Neuronal stem cell (in vitro differentiated cells): ENCODE data around the gene ZBTB1.

ENCODE experiments used
- DNase-seq: peaks from one replicate; pipeline ENCODE4 v3.0.0-alpha.2; 2013; ENCODE audit warnings: low spot score
- H2AFZ ChIP-seq: one replicate; pipeline ENCODE4 v1.6.1; 2013; ENCODE audit warnings: mild to moderate bottlenecking, low read length, inconsistent platforms
- H2AK5ac ChIP-seq: 2 replicates; pipeline ENCODE4 v1.6.1; 2013; ENCODE audit warnings: low read depth, mild to moderate bottlenecking, inconsistent platforms, low read length, moderate library complexity, mixed read lengths
- H2BK120ac ChIP-seq: 2 replicates; pipeline ENCODE4 v1.6.1; 2013; ENCODE audit warnings: low read depth, mild to moderate bottlenecking, inconsistent platforms, low read length, moderate library complexity, mixed read lengths
- H2BK12ac ChIP-seq: one replicate; pipeline ENCODE4 v1.6.1; 2013; ENCODE audit warnings: low read length, inconsistent platforms
- H2BK15ac ChIP-seq: 2 replicates; pipeline ENCODE4 v1.6.1; 2013; ENCODE audit warnings: mild to moderate bottlenecking, low read length, inconsistent platforms, mixed read lengths
- H2BK5ac ChIP-seq: one replicate; pipeline ENCODE4 v1.6.1; 2013; ENCODE audit warnings: inconsistent platforms, mild to moderate bottlenecking, low read length, moderate library complexity
- H3K14ac ChIP-seq: one replicate; pipeline ENCODE4 v1.6.1; 2013; ENCODE audit warnings: low read length, inconsistent platforms
- H3K18ac ChIP-seq: 2 replicates; pipeline ENCODE4 v1.6.1; 2013; ENCODE audit warnings: low read length, inconsistent platforms
- H3K23ac ChIP-seq: 2 replicates; pipeline ENCODE4 v1.6.1; 2013; ENCODE audit warnings: low read depth, mild to moderate bottlenecking, mixed read lengths, low read length, inconsistent platforms; ENCODE audit not compliant: poor library complexity
- H3K27ac ChIP-seq: replicated peaks from 3 replicates; pipeline ENCODE4 v1.5.1; 2013; ENCODE audit warnings: low read length, inconsistent platforms
- H3K27me3 ChIP-seq, 3 experiments: 2 replicates each; pipeline ENCODE4 v1.6.1; 2013; ENCODE audit warnings: low read length in 3 of 3, mild to moderate bottlenecking in 2 of 3, inconsistent platforms in 1 of 3, low read depth in 1 of 3, mixed read lengths in 1 of 3, moderate library complexity in 1 of 3; ENCODE audit not compliant: control insufficient read depth in 3 of 3, insufficient read depth in 3 of 3
- H3K36me3 ChIP-seq, 2 donors: replicated peaks in 1 of 2; 2 replicates each; pipeline ENCODE4 v1.6.1; 2013; ENCODE audit warnings: low read length in 2 of 2; ENCODE audit not compliant: control insufficient read depth in 2 of 2, insufficient read depth in 2 of 2
- H3K4ac ChIP-seq: 2 replicates; pipeline ENCODE4 v1.6.1; 2013; ENCODE audit warnings: inconsistent platforms, mild to moderate bottlenecking, low read length, moderate library complexity
- H3K4me1 ChIP-seq, 2 donors: 1 replicate in 1 of 2; 2 replicates in 1 of 2; pipeline ENCODE4 v1.6.1; 2013; ENCODE audit warnings: low read length in 2 of 2, low read depth in 1 of 2; ENCODE audit not compliant: control insufficient read depth in 2 of 2, insufficient read depth in 1 of 2
- H3K4me2 ChIP-seq: one replicate; pipeline ENCODE4 v1.6.1; 2013; ENCODE audit warnings: mild to moderate bottlenecking, low read length, inconsistent platforms; ENCODE audit not compliant: insufficient read depth, poor library complexity, severe bottlenecking
- H3K4me3 ChIP-seq, 2 donors: 2 replicates each; pipeline ENCODE4 v1.5.1; 2013; ENCODE audit warnings: low read length in 2 of 2, mild to moderate bottlenecking in 2 of 2, inconsistent platforms in 1 of 2, moderate library complexity in 1 of 2
- H3K79me1 ChIP-seq: one replicate; pipeline ENCODE4 v1.6.1; 2013; ENCODE audit warnings: low read depth, mild to moderate bottlenecking, inconsistent platforms, low read length, moderate library complexity
- H3K9ac ChIP-seq: one replicate; pipeline ENCODE4 v1.6.1; 2013; ENCODE audit warnings: mild to moderate bottlenecking, low read depth, low read length, inconsistent platforms; ENCODE audit not compliant: poor library complexity
- H3K9me3 ChIP-seq, 2 donors: replicated peaks in 1 of 2; 2 replicates each; pipeline versions ENCODE3 to v1.6.1; 2013; ENCODE audit warnings: low read length in 2 of 2, mild to moderate bottlenecking in 2 of 2, inconsistent platforms in 1 of 2, low read depth in 1 of 2, mixed read lengths in 1 of 2, moderate library complexity in 1 of 2; ENCODE audit not compliant: control insufficient read depth in 2 of 2, insufficient read depth in 1 of 2
- H4K8ac ChIP-seq: one replicate; pipeline ENCODE4 v1.6.1; 2013; ENCODE audit warnings: low read depth, mild to moderate bottlenecking, inconsistent platforms, low read length, moderate library complexity
- H4K91ac ChIP-seq: one replicate; pipeline ENCODE4 v1.6.1; 2013; ENCODE audit warnings: low read length, low read depth, mild to moderate bottlenecking, inconsistent platforms; ENCODE audit not compliant: poor library complexity
- WGBS, 2 donors: extraction: QIAGEN DNeasy Blood & Tissue Kit; methylation state at CpG; one replicate each; pipeline ENCODE4 v1.1.7; 2013; ENCODE audit warnings: missing lambda C conversion rate in 2 of 2, mixed read lengths in 1 of 2; ENCODE audit not compliant: insufficient read length in 2 of 2, insufficient replicate concordance in 1 of 2; ENCODE audit errors: extremely low coverage in 2 of 2; 5-methylcytosine and 5-hydroxymethylcytosine counted together

The ZBTB1 gene

GRCh38 chr14:64561631-64562030 is 57.1 kb downstream of the ZBTB1 start:
- Histone ChIP-seq H3K27me3 (no peaks in the 10 kb centered on the region), H3K79me1 (no peaks in the 10 kb centered on the region), H3K23ac (no peak overlapping the region), H4K91ac (no peak overlapping the region), H2AFZ (no peak overlapping the region), H3K4me2 (no peak overlapping the region), H2BK15ac (no peak overlapping the region), H2BK12ac (no peak overlapping the region), H3K14ac (no peak overlapping the region), H3K4me3 (no peak overlapping the region), H4K8ac (no peak overlapping the region), H3K4ac (no peak overlapping the region), H2AK5ac (no peak overlapping the region), H3K4me1 (peaks cover 4% of the 10 kb centered on the region in 2 donors), H3K9ac (no peak overlapping the region), H2BK5ac (no peak overlapping the region), H3K27ac (no peak overlapping the region), H3K36me3 (no peaks in the 10 kb centered on the region), H3K18ac (no peak overlapping the region), H2BK120ac (no peak overlapping the region), H3K9me3 (no peaks in the 10 kb centered on the region)
- DNase-seq: no peak
- WGBS, 2 donors: no CpG with 5 or more reads among the region's 2 CpGs

- H2BK120ac ChIP-seq: no peak overlapping the region
- H3K18ac ChIP-seq: no peak overlapping the region
- H3K4me1 ChIP-seq: peaks cover 4 to 7% of the 10 kb centered on the region in 2 donors
- no peak overlapping the region for H4K8ac ChIP-seq
- no peak overlapping the region for H2BK5ac ChIP-seq
- no peaks in the 10 kb centered on the region for H3K36me3 ChIP-seq
- no peak overlapping the region for H2BK15ac ChIP-seq
- no peak overlapping the region for H2AFZ ChIP-seq
- no peak overlapping the region for H2AK5ac ChIP-seq
- DNase-seq: no peak
- no peak overlapping the region for H3K4ac ChIP-seq
- no peaks in the 10 kb centered on the region for H3K27me3 ChIP-seq
- no peak overlapping the region for H3K23ac ChIP-seq
- no peak overlapping the region for H4K91ac ChIP-seq
- no peak overlapping the region for H3K4me3 ChIP-seq
- H3K27ac ChIP-seq: no peak overlapping the region
- no peaks in the 10 kb centered on the region for H3K9me3 ChIP-seq
- no peak overlapping the region for H3K4me2 ChIP-seq
- no peak overlapping the region for H2BK12ac ChIP-seq
- no peak overlapping the region for H3K9ac ChIP-seq
- no peaks in the 10 kb centered on the region for H3K79me1 ChIP-seq
- H3K14ac ChIP-seq: no peak overlapping the region
Observed at GRCh38 chr14:64562436-64562835, 57.9 kb downstream of the ZBTB1 start.

- no peak overlapping the region for H4K8ac ChIP-seq
- no peak overlapping the region for H2BK15ac ChIP-seq
- WGBS, 2 donors: no CpG with 5 or more reads among the region's 6 CpGs
- no peak overlapping the region for H4K91ac ChIP-seq
- no peaks in the 10 kb centered on the region for H3K79me1 ChIP-seq
- H3K14ac ChIP-seq: no peak overlapping the region
- no peak overlapping the region for H3K4ac ChIP-seq
- H3K9ac ChIP-seq: no peak overlapping the region
- no peak overlapping the region for H2AK5ac ChIP-seq
- no peak overlapping the region for H3K18ac ChIP-seq
- no peaks in the 10 kb centered on the region for H3K27me3 ChIP-seq
- peaks cover 4 to 12% of the 10 kb centered on the region in 2 donors for H3K4me1 ChIP-seq
- no peak overlapping the region for H2BK5ac ChIP-seq
- H3K23ac ChIP-seq: no peak overlapping the region
- H3K4me3 ChIP-seq: no peak overlapping the region
- H2BK120ac ChIP-seq: no peak overlapping the region
- DNase-seq: no peak
- H3K36me3 ChIP-seq: no peaks in the 10 kb centered on the region
- H3K9me3 ChIP-seq: no peaks in the 10 kb centered on the region
- H2AFZ ChIP-seq: peak overlapping the region; percentile 60
- H3K27ac ChIP-seq: no peak overlapping the region
- no peak overlapping the region for H2BK12ac ChIP-seq
- H3K4me2 ChIP-seq: no peak overlapping the region
Observed at GRCh38 chr14:64563696-64564095, 59.1 kb downstream of the ZBTB1 start.

GRCh38 chr14:64566651-64567122 is 62.1 kb downstream of the ZBTB1 start:
- H2AFZ ChIP-seq: peak overlapping the region; percentile 41
- no peak overlapping the region for H2BK5ac ChIP-seq
- H3K4me3 ChIP-seq: no peak overlapping the region
- H3K18ac ChIP-seq: no peak overlapping the region
- no peak overlapping the region for H3K23ac ChIP-seq
- H3K4ac ChIP-seq: no peak overlapping the region
- peaks cover 5 to 20% of the 10 kb centered on the region in 2 donors for H3K4me1 ChIP-seq
- H3K4me2 ChIP-seq: no peak overlapping the region
- H3K27me3 ChIP-seq: no peaks in the 10 kb centered on the region
- no peak overlapping the region for H2AK5ac ChIP-seq
- no peak overlapping the region for H3K14ac ChIP-seq
- H2BK120ac ChIP-seq: no peak overlapping the region
- no peak overlapping the region for H2BK15ac ChIP-seq
- WGBS, 2 donors: no CpG with 5 or more reads among the region's 5 CpGs
- no peaks in the 10 kb centered on the region for H3K36me3 ChIP-seq
- H3K79me1 ChIP-seq: no peaks in the 10 kb centered on the region
- H3K9ac ChIP-seq: no peak overlapping the region
- no peak overlapping the region for H3K27ac ChIP-seq
- H3K9me3 ChIP-seq: no peaks in the 10 kb centered on the region
- no peak overlapping the region for H4K8ac ChIP-seq
- no peak overlapping the region for H4K91ac ChIP-seq
- DNase-seq: no peak
- no peak overlapping the region for H2BK12ac ChIP-seq
